Hepatocyte (in vitro differentiated cells): ENCODE results near the gene SLC44A1. TPM values are rescaled to one million over a fixed set of nuclear protein-coding genes. Genes with fewer than 3 reads are reported as not detected.

Experiments
- DNase-seq: peaks from one replicate; pipeline ENCODE4 v3.0.0-alpha.2; 2016; ENCODE audit warnings: low spot score
- H2AFZ ChIP-seq: fragments of 200-600 bp; sonication (generic); 2 replicates; pipeline ENCODE4 v1.6.0; 2016; ENCODE audit warnings: antibody characterized with exemption, mild to moderate bottlenecking
- H3K27ac ChIP-seq: fragments of 200-600 bp; sonication (generic); 2 replicates; pipeline ENCODE4 v1.5.1; 2016; ENCODE audit warnings: mild to moderate bottlenecking
- H3K27me3 ChIP-seq: fragments of 200-600 bp; sonication (generic); 2 replicates; pipeline ENCODE4 v1.6.1; 2016
- H3K36me3 ChIP-seq: fragments of 200-600 bp; sonication (generic); replicated peaks from 2 replicates; pipeline ENCODE4 v1.5.1; 2016; ENCODE audit warnings: low read depth; ENCODE audit not compliant: insufficient read depth
- H3K4me1 ChIP-seq: fragments of 200-600 bp; sonication (generic); 2 replicates; pipeline ENCODE4 v1.5.1; 2016; ENCODE audit warnings: mild to moderate bottlenecking, moderate library complexity; ENCODE audit not compliant: insufficient read depth
- H3K4me2 ChIP-seq: fragments of 200-600 bp; sonication (generic); 2 replicates; pipeline ENCODE4 v1.6.0; 2016
- H3K4me3 ChIP-seq: fragments of 200-600 bp; sonication (generic); 2 replicates; pipeline ENCODE4 v1.5.1; 2016; ENCODE audit warnings: mild to moderate bottlenecking
- H3K79me2 ChIP-seq: fragments of 200-600 bp; sonication (generic); 2 replicates; pipeline ENCODE4 v1.6.0; 2017; ENCODE audit warnings: mild to moderate bottlenecking
- H3K9me2 ChIP-seq: fragments of 200-600 bp; sonication (generic); replicated peaks from 2 replicates; pipeline ENCODE4 v1.6.0; 2017; ENCODE audit warnings: mild to moderate bottlenecking; ENCODE audit not compliant: insufficient read depth
- H3K9me3 ChIP-seq: fragments of 200-600 bp; sonication (generic); 2 replicates; pipeline ENCODE4 v1.5.1; 2016; ENCODE audit warnings: low read depth, mild to moderate bottlenecking
- H4K20me1 ChIP-seq: fragments of 200-600 bp; sonication (generic); 2 replicates; pipeline ENCODE4 v1.6.0; 2016; ENCODE audit warnings: mild to moderate bottlenecking; ENCODE audit not compliant: insufficient read depth, poor library complexity, severe bottlenecking
- EZH2 ChIP-seq: fragments of 200-600 bp; sonication (generic); IDR thresholded peaks from 2 replicates; pipeline ENCODE4 v1.6.1; 2016; ENCODE audit warnings: antibody characterized with exemption, mild to moderate bottlenecking, borderline replicate concordance
- EZH2phosphoT487 ChIP-seq: fragments of 200-600 bp; sonication (generic); IDR thresholded peaks from one replicate; pipeline ENCODE4 v1.6.1; 2018; ENCODE audit warnings: antibody characterized with exemption, mild to moderate bottlenecking, low read depth, moderate library complexity; ENCODE audit not compliant: unreplicated experiment, severe bottlenecking
- WGBS: methylation state at CpG from one replicate; pipeline ENCODE4 v1.1.6; 2016; ENCODE audit warnings: low lambda C conversion rate; ENCODE audit errors: missing lambda C conversion rate; 5-methylcytosine and 5-hydroxymethylcytosine counted together
- polyA plus RNA-seq: library from polyadenylated mRNA; unstranded; fragments of >200 nt; fragmentation: Nextera tagmentation; extraction: Ambion mirVana; gene quantifications from 2 replicates; pipeline ENCODE4 v1.2.1, GENCODE V29; 2016
- total RNA-seq: library from RNA; depleted of rRNA; stranded (reverse); fragments of >200 nt; gene quantifications from 2 replicates; pipeline ENCODE4 v1.2.3, GENCODE V29; 2014
- TF ChIP-seq, protein P1 (sequence below): fragments of 200-600 bp; sonication (generic); IDR thresholded peaks from 2 replicates; pipeline ENCODE4 v1.5.1; 2016; ENCODE audit warnings: antibody characterized with exemption, mild to moderate bottlenecking; ENCODE audit not compliant: poor library complexity

The SLC44A1 gene
- total and polyA plus RNA-seq, 2 experiments from 2014 or later, result 31.3 to 64.9 TPM

DNA sequence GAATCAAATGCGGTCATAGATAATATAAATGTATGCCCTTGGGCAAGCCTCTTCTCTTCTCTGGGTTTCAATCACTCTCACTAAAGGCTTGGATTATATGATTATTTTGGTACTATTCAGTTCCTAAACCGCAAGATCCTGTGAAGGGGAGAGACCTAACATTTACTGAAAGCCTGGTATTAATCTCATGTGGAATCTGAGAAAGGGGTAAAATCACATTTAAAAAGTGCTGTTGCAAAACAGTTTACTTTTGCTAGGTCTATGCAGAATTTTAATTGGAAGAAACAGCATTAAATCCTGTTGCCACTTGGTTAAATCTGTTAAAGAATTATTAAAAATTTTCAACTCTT, 50.7 kb downstream of the SLC44A1 start:
- Histone ChIP-seq H3K4me2 (no peak overlapping the region), H4K20me1 (peaks cover under 1% of the 10 kb centered on the region), H3K79me2 (peaks cover 71% of the 10 kb centered on the region), H3K27me3 (no peaks in the 10 kb centered on the region), H3K36me3 (no peaks in the 10 kb centered on the region), H3K4me1 (peaks cover 36% of the 10 kb centered on the region), H3K9me2 (no peaks in the 10 kb centered on the region), H3K9me3 (no peaks in the 10 kb centered on the region), H2AFZ (no peak overlapping the region), H3K4me3 (no peak overlapping the region), H3K27ac (no peak overlapping the region)
- 78% methylated on average over 2 of the region's 2 CpGs for WGBS
- TF ChIP-seq EZH2 (no peak), EZH2phosphoT487 (no peak)
- TF ChIP-seq, protein P1, sequence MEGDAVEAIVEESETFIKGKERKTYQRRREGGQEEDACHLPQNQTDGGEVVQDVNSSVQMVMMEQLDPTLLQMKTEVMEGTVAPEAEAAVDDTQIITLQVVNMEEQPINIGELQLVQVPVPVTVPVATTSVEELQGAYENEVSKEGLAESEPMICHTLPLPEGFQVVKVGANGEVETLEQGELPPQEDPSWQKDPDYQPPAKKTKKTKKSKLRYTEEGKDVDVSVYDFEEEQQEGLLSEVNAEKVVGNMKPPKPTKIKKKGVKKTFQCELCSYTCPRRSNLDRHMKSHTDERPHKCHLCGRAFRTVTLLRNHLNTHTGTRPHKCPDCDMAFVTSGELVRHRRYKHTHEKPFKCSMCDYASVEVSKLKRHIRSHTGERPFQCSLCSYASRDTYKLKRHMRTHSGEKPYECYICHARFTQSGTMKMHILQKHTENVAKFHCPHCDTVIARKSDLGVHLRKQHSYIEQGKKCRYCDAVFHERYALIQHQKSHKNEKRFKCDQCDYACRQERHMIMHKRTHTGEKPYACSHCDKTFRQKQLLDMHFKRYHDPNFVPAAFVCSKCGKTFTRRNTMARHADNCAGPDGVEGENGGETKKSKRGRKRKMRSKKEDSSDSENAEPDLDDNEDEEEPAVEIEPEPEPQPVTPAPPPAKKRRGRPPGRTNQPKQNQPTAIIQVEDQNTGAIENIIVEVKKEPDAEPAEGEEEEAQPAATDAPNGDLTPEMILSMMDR, result no peak
- DNase-seq, result no peak

- no peak overlapping the region for H2AFZ ChIP-seq
- H3K79me2 ChIP-seq, result peaks cover 68% of the 10 kb centered on the region
- H3K27me3 ChIP-seq, result no peaks in the 10 kb centered on the region
- TF ChIP-seq EZH2, result no peak
- TF ChIP-seq, protein P1, result no peak
- no peak for TF ChIP-seq EZH2phosphoT487
- H3K9me3 ChIP-seq, result no peaks in the 10 kb centered on the region
- WGBS, result 79% methylated on average over 4 of the region's 4 CpGs
- no peaks in the 10 kb centered on the region for H3K36me3 ChIP-seq
- H3K27ac ChIP-seq, result peak overlapping the region; percentile 90
- H3K4me3 ChIP-seq, result no peak overlapping the region
- no peak overlapping the region for H3K4me2 ChIP-seq
- H3K4me1 ChIP-seq, result peaks cover 28% of the 10 kb centered on the region
- no peak for DNase-seq
- H4K20me1 ChIP-seq, result no peaks in the 10 kb centered on the region
- no peaks in the 10 kb centered on the region for H3K9me2 ChIP-seq
Measured at GRCh38 chr9:105295986-105296385, 51.5 kb downstream of the SLC44A1 start.

DNA sequence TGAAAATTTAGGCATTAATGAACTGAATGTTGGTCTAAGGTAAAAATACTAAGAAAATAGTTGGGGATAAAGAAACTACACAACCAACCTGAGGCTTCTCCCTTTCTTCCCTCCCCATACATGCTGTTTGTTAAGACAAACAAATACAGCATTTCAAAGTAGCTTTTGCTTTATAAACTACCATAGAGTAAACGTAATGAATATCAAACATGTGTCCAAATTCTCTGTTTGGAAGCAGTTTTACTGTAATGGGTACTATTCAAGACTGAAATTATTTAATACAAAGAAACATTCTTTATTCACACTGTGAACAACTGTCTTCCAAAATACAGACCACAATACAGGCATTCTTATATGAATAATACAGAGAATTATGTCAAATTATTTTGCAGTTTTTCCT, 52.0 kb downstream of the SLC44A1 start:
- Histone ChIP-seq H2AFZ (no peak overlapping the region), H3K79me2 (peaks cover 64% of the 10 kb centered on the region), H3K27me3 (no peaks in the 10 kb centered on the region), H3K9me2 (no peaks in the 10 kb centered on the region), H3K4me2 (peak overlapping the region; percentile 2), H3K4me3 (no peak overlapping the region), H4K20me1 (no peaks in the 10 kb centered on the region), H3K27ac (peak overlapping the region; percentile 90), H3K4me1 (peaks cover 23% of the 10 kb centered on the region), H3K9me3 (no peaks in the 10 kb centered on the region), H3K36me3 (no peaks in the 10 kb centered on the region)
- 66% methylated on average over 1 of the region's 1 CpG for WGBS
- TF ChIP-seq EZH2phosphoT487 (no peak), EZH2 (no peak)
- TF ChIP-seq, protein P1, result no peak
- no peak for DNase-seq

GRCh38 chr9:105296877-105297287, 52.4 kb downstream of the SLC44A1 start:
- H3K27ac ChIP-seq, result peak overlapping the region; percentile 90

More at GRCh38 chr9:105296877-105297287, 52.4 kb downstream of the SLC44A1 start:
- no peak overlapping the region for H3K4me3 ChIP-seq
- H3K79me2 ChIP-seq, result peaks cover 61% of the 10 kb centered on the region
- 80% methylated on average over 2 of the region's 2 CpGs for WGBS
- no peaks in the 10 kb centered on the region for H3K9me3 ChIP-seq
- no peaks in the 10 kb centered on the region for H3K27me3 ChIP-seq
- no peaks in the 10 kb centered on the region for H3K36me3 ChIP-seq
- H4K20me1 ChIP-seq, result no peaks in the 10 kb centered on the region
- no peaks in the 10 kb centered on the region for H3K9me2 ChIP-seq
- peak; percentile 67 for DNase-seq
- TF ChIP-seq, protein P1, result no peak
- TF ChIP-seq EZH2phosphoT487 (no peak), EZH2 (no peak)
- peak overlapping the region; percentile 8 for H3K4me2 ChIP-seq
- H2AFZ ChIP-seq, result no peak overlapping the region
- H3K4me1 ChIP-seq, result peaks cover 22% of the 10 kb centered on the region
